ENCODE data around the gene GDPGP1. TPM values are rescaled to one million over a fixed set of nuclear protein-coding genes. Genes with fewer than 3 reads are reported as not detected.

Gene GDPGP1
- total and polyA plus RNA-seq, 2 of the 4 experiments (the other 2 are of a cell fraction), result 2.3 to 4.1 TPM

DNA sequence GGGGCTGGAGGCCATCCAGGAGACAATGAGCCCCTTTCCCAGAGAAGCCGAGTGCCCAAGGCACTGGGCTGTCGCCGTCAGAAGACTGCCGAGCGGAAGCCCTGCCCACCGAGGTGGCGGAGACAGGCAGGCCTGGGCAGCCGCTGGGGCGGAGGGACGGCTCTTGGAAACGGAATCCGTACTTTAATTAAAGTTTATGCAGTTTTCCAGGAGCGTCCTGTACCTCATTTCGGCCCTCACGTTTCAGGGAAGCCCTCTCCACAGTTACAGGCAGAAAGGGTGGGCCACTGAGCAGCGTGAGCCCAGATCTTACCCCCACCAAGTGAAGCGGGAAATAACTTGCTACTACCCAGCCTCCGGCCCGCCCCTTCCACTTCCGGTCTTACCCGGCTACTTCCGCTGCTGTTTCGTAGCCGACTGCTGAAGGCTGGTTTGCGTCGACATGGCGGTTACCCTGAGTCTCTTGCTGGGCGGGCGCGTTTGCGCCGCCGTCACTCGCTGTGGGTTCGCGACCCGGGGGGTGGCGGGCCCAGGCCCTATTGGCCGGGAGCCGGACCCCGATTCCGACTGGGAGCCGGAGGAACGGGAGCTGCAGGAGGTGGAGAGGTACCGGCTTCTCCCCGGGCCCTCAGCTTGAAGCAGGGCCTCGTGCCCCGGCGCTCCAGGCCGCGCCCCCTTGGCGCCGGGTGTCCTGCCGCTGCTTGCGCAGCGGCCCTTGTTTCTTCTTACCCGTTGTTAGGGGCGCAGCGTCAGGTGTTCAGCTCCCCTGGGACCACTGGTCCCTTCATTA, 31.5 kb downstream of the GDPGP1 start, which contains the start of gene NGRN (continued):
- TF ChIP-seq, protein P1, sequence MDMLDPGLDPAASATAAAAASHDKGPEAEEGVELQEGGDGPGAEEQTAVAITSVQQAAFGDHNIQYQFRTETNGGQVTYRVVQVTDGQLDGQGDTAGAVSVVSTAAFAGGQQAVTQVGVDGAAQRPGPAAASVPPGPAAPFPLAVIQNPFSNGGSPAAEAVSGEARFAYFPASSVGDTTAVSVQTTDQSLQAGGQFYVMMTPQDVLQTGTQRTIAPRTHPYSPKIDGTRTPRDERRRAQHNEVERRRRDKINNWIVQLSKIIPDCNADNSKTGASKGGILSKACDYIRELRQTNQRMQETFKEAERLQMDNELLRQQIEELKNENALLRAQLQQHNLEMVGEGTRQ (IDR thresholded peaks at IDR 0.05; ENCODE audit: low read depth, low read length), result peak; percentile 32; the same call in 1 of the 2 replicates
- no peak for TF ChIP-seq RFX5 (IDR thresholded peaks at IDR 0.05; ENCODE audit: low read depth, low read length)

DNA sequence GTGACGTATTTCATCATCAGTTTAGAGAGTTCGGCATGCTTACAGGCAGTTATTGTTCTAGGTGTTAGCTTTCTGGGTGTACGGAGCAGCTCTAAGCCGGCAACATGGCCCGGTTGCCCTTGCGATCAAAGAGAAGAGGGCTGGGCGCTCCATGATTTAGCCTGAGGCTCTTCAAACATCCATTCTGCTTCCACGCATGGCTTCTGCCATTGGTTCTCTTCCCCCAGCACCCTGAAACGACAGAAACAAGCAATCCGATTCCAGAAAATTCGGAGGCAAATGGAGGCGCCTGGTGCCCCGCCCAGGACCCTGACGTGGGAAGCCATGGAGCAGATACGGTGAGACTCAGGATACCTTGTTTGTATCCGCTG, 32.0 kb downstream of the GDPGP1 start:
- no peak overlapping the region for H2BK15ac ChIP-seq (ENCODE audit: low read depth, low read length)
- H4K5ac ChIP-seq (ENCODE audit: low read depth, low read length), result peak overlapping the region; percentile 87
- WGBS, 2 experiments (ENCODE audit: extremely low coverage in 2 of 2, insufficient read length in 1 of 2), result 0% methylated on average over 1 of the region's 16 CpGs; no CpG with 5 or more reads in 1 of the 2 experiments
- ChIA-PET POLR2A (ENCODE audit: unreplicated experiment) (interaction anchor here (0.6 kb wide), 2 partner anchors 49 to 139 kb away, joined by 7 to 13 read pairs; no protein-coding TSS in a partner anchor), CTCF (no interaction called here)
- H3K9ac ChIP-seq (ENCODE audit: low read depth, low read length), result peak overlapping the region; percentile 98
- peak; percentile 4 for DNase-seq
- peak overlapping the region; percentile 91 for H2BK5ac ChIP-seq (ENCODE audit: low read depth, low read length, poor library complexity, severe bottlenecking)
- H3K79me1 ChIP-seq (ENCODE audit: low read depth in 1 of 2, low read length in 2 of 2), result peaks cover 22 to 64% of the 10 kb centered on the region in 2 experiments
- peak overlapping the region; percentile 96 for H2AK9ac ChIP-seq (replicated peaks; ENCODE audit: low read depth, low read length, poor library complexity)
- peak overlapping the region; percentile 96 for H3K4ac ChIP-seq (ENCODE audit: low read depth, low read length)
- peak overlapping the region; percentile 88 for H4K91ac ChIP-seq (ENCODE audit: insufficient read depth, low read depth, low read length)
- H3K14ac ChIP-seq (replicated peaks; ENCODE audit: low read depth, low read length), result peak overlapping the region; percentile 95
- no peaks in the 10 kb centered on the region for H3K27me3 ChIP-seq (ENCODE audit: control insufficient read depth, insufficient read depth, low read length)
- peak overlapping the region; percentile 85 for H3K56ac ChIP-seq (ENCODE audit: extremely low read depth, insufficient read depth, low read length)
- H2BK20ac ChIP-seq (ENCODE audit: low read depth, low read length), result no peak overlapping the region
- dilution Hi-C loops (cut with HindIII; ENCODE audit: low sequenced_read_pairs, unreplicated experiment), result no loop called here
- H3K18ac ChIP-seq (ENCODE audit: low read depth, low read length), result peak overlapping the region; percentile 50
- H4K20me1 ChIP-seq (ENCODE audit: insufficient read depth, low read length), result peaks cover 41% of the 10 kb centered on the region
- intact Hi-C loops (cut with micrococcal nuclease), result no loop called here
- ATAC-seq (ENCODE audit: low read depth), result peak; percentile 40
- H3K27ac ChIP-seq (ENCODE audit: insufficient read depth, low read length), result peak overlapping the region; percentile 96
- BruUV-seq (replicated peaks), result TSS peak; percentile 75
- H2AFZ ChIP-seq (replicated peaks; ENCODE audit: low read length, poor library complexity), result peak overlapping the region; percentile 97
- H2BK120ac ChIP-seq (ENCODE audit: low read depth, low read length), result peak overlapping the region; percentile 50; the same call in 1 of the 2 replicates
- TF ChIP-seq CEBPB (IDR thresholded peaks at IDR 0.05; ENCODE audit: low read depth, low read length), result peak; percentile 55
- no peak for TF ChIP-seq MXI1 (IDR thresholded peaks at IDR 0.05; ENCODE audit: borderline replicate concordance, low read depth, low read length)
- peak overlapping the region; percentile 61; the same call in 1 of the 2 replicates for H2AK5ac ChIP-seq (ENCODE audit: low read depth, low read length)
- peaks cover 7% of the 10 kb centered on the region for H3K4me1 ChIP-seq (ENCODE audit: control insufficient read depth, insufficient read depth, low read length)
- peak overlapping the region; percentile 95 for H3K23ac ChIP-seq (ENCODE audit: low read depth, low read length)
- in situ Hi-C loops (cut with MboI; ENCODE audit: low sequenced_read_pairs), result no loop called here
- H3K9me3 ChIP-seq (ENCODE audit: control insufficient read depth, insufficient read depth, low read length), result no peaks in the 10 kb centered on the region
- peaks cover 14% of the 10 kb centered on the region for H3K9me1 ChIP-seq (ENCODE audit: insufficient read depth, low read length)
- peak overlapping the region; percentile 90 for H3K4me3 ChIP-seq (ENCODE audit: insufficient read depth, low read depth, low read length)
- peaks cover 8% of the 10 kb centered on the region for H3K36me3 ChIP-seq (ENCODE audit: control insufficient read depth, insufficient read depth, low read length)
- peak overlapping the region; percentile 90 for H3K4me2 ChIP-seq (ENCODE audit: low read depth, low read length)
- H4K8ac ChIP-seq (ENCODE audit: low read depth in 2 of 2, low read length in 2 of 2), result peak overlapping the region; percentile 96 to 100
